Measurements from ENCODE around the gene POU2AF1.

The POU2AF1 gene

GRCh38 chr11:111359223-111360149, 19.6 kb downstream of the POU2AF1 start:
- DNase-seq, result no peak

GRCh38 chr11:111358038-111359001, 20.8 kb downstream of the POU2AF1 start:
- no peak for DNase-seq

GRCh38 chr11:111357150-111358037, 21.7 kb downstream of the POU2AF1 start:
- no peak for DNase-seq

- DNase-seq, result no peak
These were observed 22.4 kb downstream of the POU2AF1 start for GRCh38 chr11:111356660-111357048.

GRCh38 chr11:111355956-111356659, 23.0 kb downstream of the POU2AF1 start:
- no peak for DNase-seq

- DNase-seq, result no peak
These were observed 24.0 kb downstream of the POU2AF1 start for GRCh38 chr11:111355101-111355500.

GRCh38 chr11:111354601-111354891, 24.5 kb downstream of the POU2AF1 start:
- no peak for DNase-seq

GRCh38 chr11:111353776-111354600, 25.1 kb downstream of the POU2AF1 start:
- no peak for DNase-seq

GRCh38 chr11:111352935-111353710, 26.0 kb downstream of the POU2AF1 start:
- no peak for DNase-seq

GRCh38 chr11:111352231-111352746, 26.8 kb downstream of the POU2AF1 start:
- DNase-seq, result no peak

GRCh38 chr11:111351374-111352055, 27.6 kb downstream of the POU2AF1 start:
- DNase-seq, result no peak

GRCh38 chr11:111350811-111351210, 28.3 kb downstream of the POU2AF1 start:
- DNase-seq, result no peak

GRCh38 chr11:111349191-111349695, 29.8 kb downstream of the POU2AF1 start:
- no peak for DNase-seq

GRCh38 chr11:111348147-111348546, 30.9 kb downstream of the POU2AF1 start:
- DNase-seq, result no peak

GRCh38 chr11:111347723-111348115, 31.4 kb downstream of the POU2AF1 start:
- no peak for DNase-seq

GRCh38 chr11:111347002-111347722, 31.9 kb downstream of the POU2AF1 start:
- no peak for DNase-seq

GRCh38 chr11:111344032-111344431, 35.0 kb downstream of the POU2AF1 start:
- DNase-seq, result no peak

GRCh38 chr11:111342329-111342728, 36.7 kb downstream of the POU2AF1 start:
- DNase-seq, result no peak
